ENCODE measurements around the gene KIF26B. TPM values are rescaled to one million over a fixed set of nuclear protein-coding genes. Genes with fewer than 3 reads are reported as not detected.
A peak's percentile ranks its signal among the peaks of the same experiment; 100 is the strongest.

Gene KIF26B
- total RNA-seq, 4 donors from 2014 or later, result 3.6 to 7.0 (median 5.2) TPM

DNA sequence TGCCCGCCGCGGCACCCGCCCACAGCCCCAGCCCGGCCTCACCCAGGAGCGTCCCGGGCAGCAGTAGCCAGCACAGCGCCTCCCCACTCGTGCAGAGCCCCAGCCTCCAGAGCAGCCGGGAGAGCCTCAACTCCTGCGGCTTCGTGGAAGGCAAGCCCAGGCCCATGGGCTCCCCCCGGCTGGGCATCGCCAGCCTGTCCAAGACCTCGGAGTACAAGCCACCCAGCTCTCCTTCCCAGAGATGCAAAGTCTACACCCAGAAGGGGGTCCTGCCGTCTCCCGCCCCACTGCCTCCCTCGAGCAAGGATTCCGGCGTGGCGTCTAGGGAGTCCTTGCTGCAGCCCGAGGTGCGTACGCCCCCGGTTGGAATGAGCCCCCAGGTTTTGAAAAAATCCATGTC lies 531.2 kb downstream of the KIF26B start:
- 95% methylated on average over 13 of the region's 25 CpGs for WGBS
- Histone ChIP-seq H3K36me3 (no peaks in the 10 kb centered on the region), H3K27me3 (peaks cover 7% of the 10 kb centered on the region), H3K27ac (no peak overlapping the region), H3K9me3 (no peaks in the 10 kb centered on the region), H3K4me1 (no peaks in the 10 kb centered on the region), H3K4me3 (no peak overlapping the region)
- no peak for TF ChIP-seq EP300 (IDR thresholded peaks at IDR 0.05)
- DNase-seq (ENCODE audit: low spot score in 2 of 2), result peak in 1 of 2 donors; percentile 72

DNA sequence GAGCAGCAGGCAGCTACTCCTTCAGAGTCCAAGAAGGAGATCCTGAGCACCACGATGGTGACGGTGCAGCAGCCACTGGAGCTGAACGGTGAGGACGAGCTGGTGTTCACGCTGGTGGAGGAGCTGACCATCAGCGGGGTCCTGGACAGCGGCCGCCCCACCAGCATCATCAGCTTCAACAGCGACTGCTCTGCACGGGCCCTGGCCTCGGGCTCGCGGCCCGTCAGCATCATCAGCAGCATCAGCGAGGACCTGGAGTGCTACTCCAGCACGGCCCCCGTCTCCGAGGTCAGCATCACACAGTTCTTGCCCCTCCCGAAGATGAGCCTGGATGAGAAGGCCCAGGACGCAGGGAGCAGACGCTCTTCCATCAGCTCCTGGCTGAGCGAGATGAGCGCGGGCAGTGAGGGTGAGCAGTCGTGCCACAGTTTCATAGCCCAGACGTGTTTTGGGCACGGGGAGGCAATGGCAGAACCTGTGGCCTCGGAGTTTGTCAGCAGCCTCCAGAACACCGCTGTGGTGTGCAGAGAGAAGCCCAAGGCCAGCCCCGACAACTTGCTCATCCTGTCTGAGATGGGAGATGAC lies 531.8 kb downstream of the KIF26B start:
- Histone ChIP-seq H3K9me3 (no peaks in the 10 kb centered on the region), H3K36me3 (no peaks in the 10 kb centered on the region), H3K27ac (no peak overlapping the region), H3K27me3 (peaks cover 7% of the 10 kb centered on the region), H3K4me1 (no peaks in the 10 kb centered on the region), H3K4me3 (no peak overlapping the region)
- peak in 1 of 2 donors; percentile 59 for DNase-seq (ENCODE audit: low spot score in 2 of 2)
- TF ChIP-seq, protein P1, sequence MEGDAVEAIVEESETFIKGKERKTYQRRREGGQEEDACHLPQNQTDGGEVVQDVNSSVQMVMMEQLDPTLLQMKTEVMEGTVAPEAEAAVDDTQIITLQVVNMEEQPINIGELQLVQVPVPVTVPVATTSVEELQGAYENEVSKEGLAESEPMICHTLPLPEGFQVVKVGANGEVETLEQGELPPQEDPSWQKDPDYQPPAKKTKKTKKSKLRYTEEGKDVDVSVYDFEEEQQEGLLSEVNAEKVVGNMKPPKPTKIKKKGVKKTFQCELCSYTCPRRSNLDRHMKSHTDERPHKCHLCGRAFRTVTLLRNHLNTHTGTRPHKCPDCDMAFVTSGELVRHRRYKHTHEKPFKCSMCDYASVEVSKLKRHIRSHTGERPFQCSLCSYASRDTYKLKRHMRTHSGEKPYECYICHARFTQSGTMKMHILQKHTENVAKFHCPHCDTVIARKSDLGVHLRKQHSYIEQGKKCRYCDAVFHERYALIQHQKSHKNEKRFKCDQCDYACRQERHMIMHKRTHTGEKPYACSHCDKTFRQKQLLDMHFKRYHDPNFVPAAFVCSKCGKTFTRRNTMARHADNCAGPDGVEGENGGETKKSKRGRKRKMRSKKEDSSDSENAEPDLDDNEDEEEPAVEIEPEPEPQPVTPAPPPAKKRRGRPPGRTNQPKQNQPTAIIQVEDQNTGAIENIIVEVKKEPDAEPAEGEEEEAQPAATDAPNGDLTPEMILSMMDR (IDR thresholded peaks at IDR 0.05), result no peak
- TF ChIP-seq EP300 (IDR thresholded peaks at IDR 0.05) (no peak), POLR2AphosphoS5 (IDR thresholded peaks at IDR 0.05) (no peak), POLR2A (IDR thresholded peaks at IDR 0.05) (no peak)
- 95% methylated on average over 15 of the region's 30 CpGs for WGBS

DNA sequence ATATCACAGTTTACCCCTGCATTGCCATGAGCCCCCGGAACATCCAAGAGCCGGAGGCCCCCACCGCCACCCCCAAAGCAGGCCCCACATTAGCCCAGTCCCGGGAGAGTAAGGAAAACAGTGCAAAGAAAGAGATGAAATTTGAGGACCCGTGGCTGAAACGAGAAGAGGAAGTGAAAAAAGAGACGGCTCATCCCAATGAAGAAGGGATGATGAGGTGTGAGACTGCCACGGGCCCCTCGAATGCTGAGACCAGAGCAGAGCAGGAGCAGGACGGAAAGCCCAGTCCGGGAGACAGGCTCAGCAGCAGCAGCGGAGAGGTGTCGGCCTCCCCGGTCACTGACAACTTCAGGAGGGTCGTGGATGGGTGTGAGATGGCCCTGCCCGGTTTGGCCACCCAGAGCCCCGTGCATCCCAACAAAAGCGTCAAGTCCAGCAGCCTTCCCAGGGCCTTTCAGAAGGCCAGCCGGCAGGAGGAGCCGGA lies 532.4 kb downstream of the KIF26B start:
- Histone ChIP-seq H3K27me3 (peaks cover 7% of the 10 kb centered on the region), H3K9me3 (no peaks in the 10 kb centered on the region), H3K4me1 (no peaks in the 10 kb centered on the region), H3K4me3 (no peak overlapping the region), H3K36me3 (no peaks in the 10 kb centered on the region), H3K27ac (no peak overlapping the region)
- WGBS, result 90% methylated on average over 19 of the region's 20 CpGs
- TF ChIP-seq EP300 (IDR thresholded peaks at IDR 0.05), result no peak
- no peak for TF ChIP-seq POLR2A (IDR thresholded peaks at IDR 0.05)
- TF ChIP-seq, protein P1 (IDR thresholded peaks at IDR 0.05), result no peak
- TF ChIP-seq POLR2AphosphoS5 (IDR thresholded peaks at IDR 0.05), result no peak
- no peak for DNase-seq (ENCODE audit: low spot score in 2 of 2)

DNA sequence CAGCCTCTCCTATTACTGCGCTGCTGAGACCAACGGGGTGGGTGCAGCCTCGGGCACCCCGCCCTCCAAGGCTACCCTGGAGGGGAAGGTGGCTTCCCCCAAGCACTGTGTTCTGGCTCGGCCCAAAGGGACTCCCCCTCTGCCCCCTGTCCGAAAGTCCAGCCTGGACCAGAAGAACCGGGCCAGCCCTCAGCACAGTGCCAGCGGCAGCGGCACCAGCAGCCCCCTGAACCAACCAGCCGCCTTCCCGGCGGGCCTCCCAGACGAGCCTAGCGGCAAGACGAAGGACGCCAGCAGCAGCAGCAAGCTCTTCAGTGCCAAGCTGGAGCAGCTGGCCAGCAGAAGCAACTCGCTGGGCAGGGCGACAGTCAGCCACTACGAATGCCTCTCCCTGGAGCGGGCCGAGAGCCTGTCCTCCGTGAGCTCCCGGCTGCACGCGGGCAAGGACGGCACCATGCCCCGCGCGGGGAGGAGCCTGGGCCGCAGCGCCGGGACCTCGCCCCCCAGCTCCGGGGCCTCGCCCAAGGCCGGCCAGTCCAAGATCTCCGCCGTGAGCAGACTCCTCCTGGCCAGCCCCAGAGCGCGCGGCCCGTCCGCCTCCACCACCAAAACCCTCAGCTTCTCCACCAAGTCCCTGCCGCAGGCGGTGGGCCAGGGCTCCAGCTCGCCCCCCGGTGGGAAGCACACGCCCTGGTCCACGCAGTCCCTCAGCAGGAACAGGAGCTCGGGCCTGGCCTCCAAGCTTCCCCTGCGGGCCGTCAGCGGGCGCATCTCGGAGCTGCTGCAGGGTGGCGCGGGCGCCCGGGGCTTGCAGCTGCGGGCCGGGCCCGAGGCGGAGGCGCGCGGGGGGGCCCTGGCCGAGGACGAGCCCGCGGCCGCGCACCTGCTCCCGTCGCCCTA lies 533.1 kb downstream of the KIF26B start:
- Histone ChIP-seq H3K4me3 (peak overlapping the region; percentile 15), H3K4me1 (no peaks in the 10 kb centered on the region), H3K36me3 (no peaks in the 10 kb centered on the region), H3K9me3 (no peaks in the 10 kb centered on the region), H3K27ac (no peak overlapping the region), H3K27me3 (peaks cover 7% of the 10 kb centered on the region)
- WGBS, result 89% methylated on average over 7 of the region's 74 CpGs
- DNase-seq (ENCODE audit: low spot score in 2 of 2), result peak in 1 of 2 donors; percentile 41
- TF ChIP-seq, protein P1 (IDR thresholded peaks at IDR 0.05), result no peak
- TF ChIP-seq POLR2A (IDR thresholded peaks at IDR 0.05) (no peak), POLR2AphosphoS5 (IDR thresholded peaks at IDR 0.05) (no peak), EP300 (IDR thresholded peaks at IDR 0.05) (no peak)

DNA sequence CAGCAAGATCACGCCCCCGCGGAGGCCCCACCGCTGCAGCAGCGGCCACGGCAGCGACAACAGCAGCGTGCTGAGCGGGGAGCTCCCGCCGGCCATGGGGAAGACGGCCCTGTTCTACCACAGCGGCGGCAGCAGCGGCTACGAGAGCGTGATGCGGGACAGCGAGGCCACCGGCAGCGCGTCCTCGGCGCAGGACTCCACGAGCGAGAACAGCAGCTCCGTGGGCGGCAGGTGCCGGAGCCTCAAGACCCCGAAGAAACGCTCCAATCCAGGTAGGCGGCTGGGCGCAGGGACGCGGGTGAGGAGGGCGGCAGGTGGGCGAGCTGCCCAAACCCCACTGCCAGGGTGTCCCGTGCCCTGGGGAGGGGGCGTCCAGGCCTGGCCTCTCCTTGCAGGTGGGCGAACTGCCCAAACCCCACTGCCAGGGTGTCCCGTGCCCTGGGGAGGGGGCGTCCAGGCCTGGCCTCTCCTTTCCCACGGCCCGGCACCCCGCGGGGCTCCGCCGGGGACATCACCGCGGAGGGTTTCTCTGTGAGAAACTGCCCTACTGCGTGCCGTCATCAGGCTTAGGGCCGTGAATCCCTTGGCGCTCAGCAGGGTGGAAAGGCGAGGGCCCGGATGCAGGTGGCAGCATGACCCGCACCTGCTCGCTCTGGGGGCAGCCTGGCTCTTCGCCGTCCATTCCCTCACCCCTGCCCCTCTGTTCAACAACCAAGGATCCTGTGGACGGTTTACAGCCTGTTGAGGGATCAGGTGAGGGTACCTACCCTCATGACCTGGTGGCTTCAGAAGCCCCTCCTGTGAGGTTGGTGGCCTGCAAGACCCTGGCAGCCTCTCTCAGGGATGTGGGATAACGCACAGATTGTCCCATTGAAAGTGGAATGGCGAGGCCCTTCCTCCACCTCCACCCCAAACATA lies 534.0 kb downstream of the KIF26B start:
- H3K9me3 ChIP-seq, result no peaks in the 10 kb centered on the region
- H3K27ac ChIP-seq, result no peak overlapping the region
- H3K27me3 ChIP-seq, result peaks cover 7% of the 10 kb centered on the region
- H3K4me1 ChIP-seq, result no peaks in the 10 kb centered on the region
- 91% methylated on average over 36 of the region's 63 CpGs for WGBS
- H3K36me3 ChIP-seq, result no peaks in the 10 kb centered on the region
- TF ChIP-seq EP300 (IDR thresholded peaks at IDR 0.05), result no peak
- no peak for TF ChIP-seq POLR2AphosphoS5 (IDR thresholded peaks at IDR 0.05)
- TF ChIP-seq, protein P1 (IDR thresholded peaks at IDR 0.05), result no peak
- TF ChIP-seq POLR2A (IDR thresholded peaks at IDR 0.05), result no peak
- no peak overlapping the region for H3K4me3 ChIP-seq
- DNase-seq (ENCODE audit: low spot score in 2 of 2), result peak in 1 of 2 donors; percentile 69

Measured in suprapubic skin (tissue), 4 donors.